ENCODE data around the gene KCNMA1.

KCNMA1 gene

GRCh38 chr10:77105761-77106221 is 531.8 kb downstream of the KCNMA1 start:
- H3K9me3 ChIP-seq (replicated peaks; ENCODE audit: low read length), result no peaks in the 10 kb centered on the region
- H3K4me1 ChIP-seq (ENCODE audit: control insufficient read depth, insufficient read depth, low read length), result peaks cover 14% of the 10 kb centered on the region
- no peak overlapping the region for H3K4me2 ChIP-seq (ENCODE audit: low read length)
- H3K36me3 ChIP-seq (ENCODE audit: insufficient read depth, low read length), result no peaks in the 10 kb centered on the region
- no peaks in the 10 kb centered on the region for H3K27me3 ChIP-seq (ENCODE audit: control insufficient read depth, insufficient read depth, low read length)
- H3K9ac ChIP-seq (ENCODE audit: low read depth, low read length), result no peak overlapping the region
- H3K4me3 ChIP-seq (ENCODE audit: low read length), result no peak overlapping the region

- no peak overlapping the region for H3K9ac ChIP-seq (ENCODE audit: low read depth, low read length)
- no peaks in the 10 kb centered on the region for H3K9me3 ChIP-seq (replicated peaks; ENCODE audit: low read length)
- no peak overlapping the region for H3K4me3 ChIP-seq (ENCODE audit: low read length)
- H3K4me1 ChIP-seq (ENCODE audit: control insufficient read depth, insufficient read depth, low read length), result peaks cover 14% of the 10 kb centered on the region
- no peaks in the 10 kb centered on the region for H3K36me3 ChIP-seq (ENCODE audit: insufficient read depth, low read length)
- H3K4me2 ChIP-seq (ENCODE audit: low read length), result no peak overlapping the region
- H3K27me3 ChIP-seq (ENCODE audit: control insufficient read depth, insufficient read depth, low read length), result no peaks in the 10 kb centered on the region
Measured at GRCh38 chr10:77104459-77104980, 533.1 kb downstream of the KCNMA1 start.

GRCh38 chr10:77103213-77103612 is 534.4 kb downstream of the KCNMA1 start:
- Histone ChIP-seq H3K4me1 (ENCODE audit: control insufficient read depth, insufficient read depth, low read length) (peaks cover 14% of the 10 kb centered on the region), H3K9ac (ENCODE audit: low read depth, low read length) (no peak overlapping the region), H3K9me3 (replicated peaks; ENCODE audit: low read length) (no peaks in the 10 kb centered on the region)

GRCh38 chr10:77101341-77101740 is 536.3 kb downstream of the KCNMA1 start:
- H3K9me3 ChIP-seq (replicated peaks; ENCODE audit: low read length), result no peaks in the 10 kb centered on the region
- H3K4me3 ChIP-seq (ENCODE audit: low read length), result no peak overlapping the region
- no peaks in the 10 kb centered on the region for H3K36me3 ChIP-seq (ENCODE audit: insufficient read depth, low read length)
- H3K4me1 ChIP-seq (ENCODE audit: control insufficient read depth, insufficient read depth, low read length), result peaks cover 14% of the 10 kb centered on the region
- no peaks in the 10 kb centered on the region for H3K27me3 ChIP-seq (ENCODE audit: control insufficient read depth, insufficient read depth, low read length)
- no peak overlapping the region for H3K4me2 ChIP-seq (ENCODE audit: low read length)
- no peak overlapping the region for H3K9ac ChIP-seq (ENCODE audit: low read depth, low read length)

More at GRCh38 chr10:77103213-77103612, 534.4 kb downstream of the KCNMA1 start:
- H3K4me3 ChIP-seq (ENCODE audit: low read length), result no peak overlapping the region
- H3K4me2 ChIP-seq (ENCODE audit: low read length), result no peak overlapping the region
- no peaks in the 10 kb centered on the region for H3K36me3 ChIP-seq (ENCODE audit: insufficient read depth, low read length)
- H3K27me3 ChIP-seq (ENCODE audit: control insufficient read depth, insufficient read depth, low read length), result no peaks in the 10 kb centered on the region

- Histone ChIP-seq H3K9ac (ENCODE audit: low read depth, low read length) (no peak overlapping the region), H3K4me2 (ENCODE audit: low read length) (no peak overlapping the region), H3K4me1 (ENCODE audit: control insufficient read depth, insufficient read depth, low read length) (peaks cover 4% of the 10 kb centered on the region)
Measured at GRCh38 chr10:77099136-77099535, 538.5 kb downstream of the KCNMA1 start.

GRCh38 chr10:77097625-77098024 is 540.0 kb downstream of the KCNMA1 start:
- H3K9ac ChIP-seq (ENCODE audit: low read depth, low read length), result no peak overlapping the region
- H3K9me3 ChIP-seq (replicated peaks; ENCODE audit: low read length), result no peaks in the 10 kb centered on the region
- H3K4me3 ChIP-seq (ENCODE audit: low read length), result no peak overlapping the region
- H3K4me2 ChIP-seq (ENCODE audit: low read length), result no peak overlapping the region
- no peaks in the 10 kb centered on the region for H3K27me3 ChIP-seq (ENCODE audit: control insufficient read depth, insufficient read depth, low read length)
- no peaks in the 10 kb centered on the region for H3K4me1 ChIP-seq (ENCODE audit: control insufficient read depth, insufficient read depth, low read length)
- no peaks in the 10 kb centered on the region for H3K36me3 ChIP-seq (ENCODE audit: insufficient read depth, low read length)

More at GRCh38 chr10:77099136-77099535, 538.5 kb downstream of the KCNMA1 start:
- Histone ChIP-seq H3K4me3 (ENCODE audit: low read length) (no peak overlapping the region), H3K27me3 (ENCODE audit: control insufficient read depth, insufficient read depth, low read length) (no peaks in the 10 kb centered on the region), H3K9me3 (replicated peaks; ENCODE audit: low read length) (no peaks in the 10 kb centered on the region), H3K36me3 (ENCODE audit: insufficient read depth, low read length) (no peaks in the 10 kb centered on the region)

GRCh38 chr10:77093126-77093525 is 544.5 kb downstream of the KCNMA1 start:
- Histone ChIP-seq H3K4me2 (ENCODE audit: low read length) (no peak overlapping the region), H3K4me3 (ENCODE audit: low read length) (no peak overlapping the region), H3K9me3 (replicated peaks; ENCODE audit: low read length) (no peaks in the 10 kb centered on the region), H3K27me3 (ENCODE audit: control insufficient read depth, insufficient read depth, low read length) (no peaks in the 10 kb centered on the region), H3K9ac (ENCODE audit: low read depth, low read length) (no peak overlapping the region), H3K36me3 (ENCODE audit: insufficient read depth, low read length) (peaks cover 5% of the 10 kb centered on the region), H3K4me1 (ENCODE audit: control insufficient read depth, insufficient read depth, low read length) (no peaks in the 10 kb centered on the region)

- H3K36me3 ChIP-seq (ENCODE audit: insufficient read depth, low read length), result peaks cover 5% of the 10 kb centered on the region
- no peaks in the 10 kb centered on the region for H3K4me1 ChIP-seq (ENCODE audit: control insufficient read depth, insufficient read depth, low read length)
- H3K4me3 ChIP-seq (ENCODE audit: low read length), result no peak overlapping the region
- no peaks in the 10 kb centered on the region for H3K9me3 ChIP-seq (replicated peaks; ENCODE audit: low read length)
- no peaks in the 10 kb centered on the region for H3K27me3 ChIP-seq (ENCODE audit: control insufficient read depth, insufficient read depth, low read length)
- no peak overlapping the region for H3K9ac ChIP-seq (ENCODE audit: low read depth, low read length)
- no peak overlapping the region for H3K4me2 ChIP-seq (ENCODE audit: low read length)
Measured at GRCh38 chr10:77091597-77092165, 545.9 kb downstream of the KCNMA1 start.

GRCh38 chr10:77090381-77091356 is 546.9 kb downstream of the KCNMA1 start:
- peaks cover 5% of the 10 kb centered on the region for H3K36me3 ChIP-seq (ENCODE audit: insufficient read depth, low read length)
- H3K27me3 ChIP-seq (ENCODE audit: control insufficient read depth, insufficient read depth, low read length), result no peaks in the 10 kb centered on the region
- H3K4me3 ChIP-seq (ENCODE audit: low read length), result no peak overlapping the region
- H3K9ac ChIP-seq (ENCODE audit: low read depth, low read length), result no peak overlapping the region
- H3K9me3 ChIP-seq (replicated peaks; ENCODE audit: low read length), result no peaks in the 10 kb centered on the region
- no peak overlapping the region for H3K4me2 ChIP-seq (ENCODE audit: low read length)
- no peaks in the 10 kb centered on the region for H3K4me1 ChIP-seq (ENCODE audit: control insufficient read depth, insufficient read depth, low read length)

GRCh38 chr10:77087366-77087765 is 550.2 kb downstream of the KCNMA1 start:
- H3K36me3 ChIP-seq (ENCODE audit: insufficient read depth, low read length), result peaks cover 5% of the 10 kb centered on the region
- no peaks in the 10 kb centered on the region for H3K27me3 ChIP-seq (ENCODE audit: control insufficient read depth, insufficient read depth, low read length)
- H3K9me3 ChIP-seq (replicated peaks; ENCODE audit: low read length), result no peaks in the 10 kb centered on the region
- no peak overlapping the region for H3K4me3 ChIP-seq (ENCODE audit: low read length)
- no peak overlapping the region for H3K4me2 ChIP-seq (ENCODE audit: low read length)
- no peak overlapping the region for H3K9ac ChIP-seq (ENCODE audit: low read depth, low read length)
- H3K4me1 ChIP-seq (ENCODE audit: control insufficient read depth, insufficient read depth, low read length), result no peaks in the 10 kb centered on the region

- H3K4me2 ChIP-seq (ENCODE audit: low read length), result no peak overlapping the region
- no peaks in the 10 kb centered on the region for H3K4me1 ChIP-seq (ENCODE audit: control insufficient read depth, insufficient read depth, low read length)
- no peaks in the 10 kb centered on the region for H3K9me3 ChIP-seq (replicated peaks; ENCODE audit: low read length)
- no peak overlapping the region for H3K4me3 ChIP-seq (ENCODE audit: low read length)
- no peaks in the 10 kb centered on the region for H3K27me3 ChIP-seq (ENCODE audit: control insufficient read depth, insufficient read depth, low read length)
- no peak overlapping the region for H3K9ac ChIP-seq (ENCODE audit: low read depth, low read length)
- peaks cover 5% of the 10 kb centered on the region for H3K36me3 ChIP-seq (ENCODE audit: insufficient read depth, low read length)
Measured at GRCh38 chr10:77086081-77086480, 551.5 kb downstream of the KCNMA1 start.

Data from skeletal muscle satellite cell (primary cell).